Measurements from ENCODE around the gene SLC8A1. TPM values are rescaled to one million over a fixed set of nuclear protein-coding genes. Genes with fewer than 3 reads are reported as not detected.

SLC8A1 gene
- total RNA-seq, 1 donor from 2014 or later = 5.6 TPM

- Histone ChIP-seq H3K4me3 (no peak overlapping the region), H3K4me1 (peaks cover 0 to 7% of the 10 kb centered on the region in 2 donors), H3K27me3 (no peaks in the 10 kb centered on the region), H3K36me3 (no peaks in the 10 kb centered on the region), H3K27ac (no peak overlapping the region), H3K9me3 (no peaks in the 10 kb centered on the region)
- TF ChIP-seq, protein P1, sequence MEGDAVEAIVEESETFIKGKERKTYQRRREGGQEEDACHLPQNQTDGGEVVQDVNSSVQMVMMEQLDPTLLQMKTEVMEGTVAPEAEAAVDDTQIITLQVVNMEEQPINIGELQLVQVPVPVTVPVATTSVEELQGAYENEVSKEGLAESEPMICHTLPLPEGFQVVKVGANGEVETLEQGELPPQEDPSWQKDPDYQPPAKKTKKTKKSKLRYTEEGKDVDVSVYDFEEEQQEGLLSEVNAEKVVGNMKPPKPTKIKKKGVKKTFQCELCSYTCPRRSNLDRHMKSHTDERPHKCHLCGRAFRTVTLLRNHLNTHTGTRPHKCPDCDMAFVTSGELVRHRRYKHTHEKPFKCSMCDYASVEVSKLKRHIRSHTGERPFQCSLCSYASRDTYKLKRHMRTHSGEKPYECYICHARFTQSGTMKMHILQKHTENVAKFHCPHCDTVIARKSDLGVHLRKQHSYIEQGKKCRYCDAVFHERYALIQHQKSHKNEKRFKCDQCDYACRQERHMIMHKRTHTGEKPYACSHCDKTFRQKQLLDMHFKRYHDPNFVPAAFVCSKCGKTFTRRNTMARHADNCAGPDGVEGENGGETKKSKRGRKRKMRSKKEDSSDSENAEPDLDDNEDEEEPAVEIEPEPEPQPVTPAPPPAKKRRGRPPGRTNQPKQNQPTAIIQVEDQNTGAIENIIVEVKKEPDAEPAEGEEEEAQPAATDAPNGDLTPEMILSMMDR (IDR thresholded peaks at IDR 0.05) = no peak
- intact Hi-C loops (cut with DNase I) = no loop called here
- no peak for DNase-seq (ENCODE audit: low spot score in 2 of 2)
Observed at GRCh38 chr2:40315683-40316082, 136.2 kb downstream of the SLC8A1 start.

DNA sequence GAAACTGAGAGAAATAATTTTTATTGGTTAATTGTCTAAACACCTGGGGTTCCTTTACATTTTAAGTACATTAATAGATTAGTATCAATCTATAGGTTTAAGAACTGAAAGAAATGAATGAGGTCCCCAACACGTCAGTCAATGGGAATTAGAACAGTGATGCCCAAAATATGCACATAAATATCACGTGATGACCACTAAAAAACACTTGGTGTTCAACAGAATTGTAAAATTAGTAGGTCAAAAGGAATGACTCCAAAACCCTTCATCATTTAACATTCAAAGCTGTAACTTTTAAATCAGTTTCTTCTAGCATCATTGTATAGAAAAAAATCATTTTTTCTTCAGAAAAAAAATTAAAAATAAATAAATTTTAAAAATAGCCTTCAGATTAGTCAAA is 140.9 kb downstream of the SLC8A1 start:
- Histone ChIP-seq H3K4me1 (peaks cover 0 to 3% of the 10 kb centered on the region in 2 donors), H3K27ac (no peak overlapping the region), H3K27me3 (no peaks in the 10 kb centered on the region), H3K36me3 (no peaks in the 10 kb centered on the region), H3K4me3 (no peak overlapping the region), H3K9me3 (no peaks in the 10 kb centered on the region)
- intact Hi-C loops (cut with DNase I) = no loop called here
- DNase-seq (ENCODE audit: low spot score in 2 of 2) = no peak
- TF ChIP-seq, protein P1 (IDR thresholded peaks at IDR 0.05) = no peak

DNA sequence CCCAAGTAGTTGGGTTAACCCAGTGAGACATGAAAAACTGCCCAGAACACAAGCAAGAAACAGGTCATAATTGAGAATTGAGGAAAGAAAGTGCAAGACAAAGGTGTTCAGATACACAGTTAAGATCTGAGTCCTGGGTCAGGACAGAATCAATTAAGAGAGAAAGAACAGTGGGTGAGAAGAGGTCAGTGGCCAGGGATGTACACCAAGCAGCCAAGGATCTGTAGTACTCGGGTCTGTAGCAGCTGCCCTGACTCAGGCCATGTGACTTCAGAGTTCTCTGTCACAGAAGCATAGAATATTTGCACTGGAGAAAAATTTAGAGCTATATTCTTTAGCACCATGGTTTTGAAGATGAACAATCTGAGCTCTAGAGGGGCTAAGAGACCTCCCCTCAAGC is 141.6 kb downstream of the SLC8A1 start:
- no peak for DNase-seq (ENCODE audit: low spot score in 2 of 2)
- Histone ChIP-seq H3K36me3 (no peaks in the 10 kb centered on the region), H3K9me3 (no peaks in the 10 kb centered on the region), H3K27ac (no peak overlapping the region), H3K4me1 (no peaks in the 10 kb centered on the region), H3K27me3 (no peaks in the 10 kb centered on the region), H3K4me3 (no peak overlapping the region)
- intact Hi-C loops (cut with DNase I) = no loop called here
- TF ChIP-seq, protein P1 (IDR thresholded peaks at IDR 0.05) = no peak

GRCh38 chr2:40304340-40304739 is 147.6 kb downstream of the SLC8A1 start:
- no peak overlapping the region for H3K4me3 ChIP-seq
- DNase-seq (ENCODE audit: low spot score in 2 of 2) = no peak
- no peaks in the 10 kb centered on the region for H3K36me3 ChIP-seq
- intact Hi-C loops (cut with DNase I) = no loop called here
- H3K27ac ChIP-seq = no peak overlapping the region
- no peaks in the 10 kb centered on the region for H3K9me3 ChIP-seq
- TF ChIP-seq, protein P1 (IDR thresholded peaks at IDR 0.05) = no peak
- H3K4me1 ChIP-seq = no peaks in the 10 kb centered on the region
- H3K27me3 ChIP-seq = no peaks in the 10 kb centered on the region

DNA sequence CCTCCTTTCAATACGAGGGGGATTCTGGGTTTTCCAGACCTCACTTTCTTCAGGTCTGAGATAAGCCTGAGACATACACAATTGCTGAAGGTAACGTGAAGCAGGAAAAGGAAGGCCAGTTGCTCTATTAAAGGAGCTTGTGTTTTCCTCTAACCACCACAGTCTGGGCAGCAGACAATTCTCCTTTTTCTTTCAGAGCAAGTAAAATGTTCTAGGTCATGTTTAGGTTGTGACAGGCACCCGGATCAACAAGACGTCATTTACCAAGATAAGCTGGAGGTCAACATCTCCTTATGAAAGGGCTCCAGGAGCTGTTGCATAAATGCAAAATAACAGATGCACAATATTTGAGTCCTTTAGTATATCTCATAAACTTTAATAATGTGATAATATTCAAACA is 148.1 kb downstream of the SLC8A1 start:
- Histone ChIP-seq H3K4me3 (no peak overlapping the region), H3K36me3 (no peaks in the 10 kb centered on the region), H3K27me3 (no peaks in the 10 kb centered on the region), H3K27ac (no peak overlapping the region), H3K9me3 (no peaks in the 10 kb centered on the region), H3K4me1 (no peaks in the 10 kb centered on the region)
- TF ChIP-seq, protein P1 (IDR thresholded peaks at IDR 0.05) = no peak
- intact Hi-C loops (cut with DNase I) = no loop called here
- DNase-seq (ENCODE audit: low spot score in 2 of 2) = no peak

DNA sequence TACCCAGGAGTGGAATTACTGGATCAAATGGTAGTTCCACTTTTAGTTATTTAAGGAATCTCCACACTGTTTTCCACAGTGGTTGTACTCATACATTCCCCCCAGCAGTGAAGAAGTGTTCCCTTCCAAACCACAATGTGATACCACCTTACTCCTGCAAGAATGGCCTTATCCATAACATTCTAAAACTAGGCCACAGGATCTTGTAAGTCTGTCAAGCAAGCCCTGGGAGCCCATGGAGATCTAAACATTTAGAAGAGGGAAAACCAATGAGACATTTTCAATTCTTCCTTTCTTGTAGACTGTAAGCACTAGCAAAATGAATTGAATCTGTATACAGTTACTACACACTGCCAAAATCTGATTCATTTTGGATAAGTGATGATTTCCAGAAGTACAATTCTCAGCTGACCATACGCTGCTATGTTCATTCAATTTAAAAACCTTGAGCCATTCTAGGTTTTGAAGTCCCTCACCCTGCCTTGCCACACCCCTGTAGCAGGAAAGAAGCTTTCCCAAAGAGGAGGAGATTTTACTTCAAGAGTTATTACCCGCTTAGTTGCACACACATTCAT is 149.1 kb downstream of the SLC8A1 start:
- Histone ChIP-seq H3K9me3 (no peaks in the 10 kb centered on the region), H3K27me3 (no peaks in the 10 kb centered on the region), H3K4me1 (no peaks in the 10 kb centered on the region), H3K27ac (no peak overlapping the region), H3K4me3 (no peak overlapping the region), H3K36me3 (no peaks in the 10 kb centered on the region)
- no peak for DNase-seq (ENCODE audit: low spot score in 2 of 2)
- intact Hi-C loops (cut with DNase I) = no loop called here
- TF ChIP-seq, protein P1 (IDR thresholded peaks at IDR 0.05) = no peak
